Kidney epithelial cell (primary cell): Measurements from ENCODE around the gene ODR4. TPM values are rescaled to one million over a fixed set of nuclear protein-coding genes. Genes with fewer than 3 reads are reported as not detected.

Experiments
- DNase-seq: peaks from one replicate; pipeline ENCODE4 v3.0.0-alpha.2; 2010; ENCODE audit warnings: low read depth
- H3K27me3 ChIP-seq: 2 replicates; pipeline ENCODE4 v1.6.0; 2011; ENCODE audit warnings: low read length; ENCODE audit not compliant: control insufficient read depth, insufficient read depth
- H3K36me3 ChIP-seq: 2 replicates; pipeline ENCODE4 v1.5.1; 2011; ENCODE audit warnings: low read length; ENCODE audit not compliant: control insufficient read depth, insufficient read depth
- H3K4me3 ChIP-seq: 2 replicates; pipeline ENCODE4 v1.5.1; 2011; ENCODE audit warnings: low read depth, mild to moderate bottlenecking, control low read depth, low read length
- CTCF ChIP-seq: IDR thresholded peaks from 2 replicates; pipeline ENCODE4 v1.5.1; 2011; ENCODE audit warnings: mild to moderate bottlenecking, moderate library complexity, low read length, control low read depth, inconsistent platforms; ENCODE audit not compliant: insufficient read depth, poor library complexity, severe bottlenecking
- total RNA-seq: library from RNA; depleted of rRNA; stranded (reverse); fragments of >200 nt; gene quantifications from 2 replicates; pipeline ENCODE4 v1.2.3, GENCODE V29; 2015

ODR4 gene
- total RNA-seq, 1 donor from 2014 or later: 13.2 TPM

- Histone ChIP-seq H3K4me3 (no peak overlapping the region), H3K36me3 (no peaks in the 10 kb centered on the region), H3K27me3 (no peaks in the 10 kb centered on the region)
- TF ChIP-seq CTCF: no peak
- DNase-seq: no peak
Observed at GRCh38 chr1:186429017-186429416, 53.4 kb downstream of the ODR4 start.

DNA sequence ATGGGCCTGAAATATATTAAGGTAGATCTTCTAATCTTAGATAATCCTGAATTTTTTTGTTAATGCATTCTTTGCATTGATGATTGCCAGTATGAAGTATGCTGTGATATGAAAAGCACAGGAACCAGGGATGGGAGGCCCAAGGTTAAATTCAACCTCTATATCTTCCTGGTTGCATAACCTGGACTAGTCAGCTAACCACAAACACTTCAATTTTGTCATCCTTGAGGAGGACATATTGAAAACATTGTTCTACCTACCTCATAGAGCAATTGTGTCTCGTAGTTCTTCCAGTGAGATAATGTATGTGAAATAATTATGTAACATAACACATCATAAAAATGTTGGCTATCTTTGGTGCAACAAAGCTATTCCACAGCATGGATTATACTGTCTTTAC is 59.7 kb downstream of the ODR4 start:
- no peak for DNase-seq
- no peaks in the 10 kb centered on the region for H3K27me3 ChIP-seq
- no peaks in the 10 kb centered on the region for H3K36me3 ChIP-seq
- no peak overlapping the region for H3K4me3 ChIP-seq
- no peak for TF ChIP-seq CTCF

DNA sequence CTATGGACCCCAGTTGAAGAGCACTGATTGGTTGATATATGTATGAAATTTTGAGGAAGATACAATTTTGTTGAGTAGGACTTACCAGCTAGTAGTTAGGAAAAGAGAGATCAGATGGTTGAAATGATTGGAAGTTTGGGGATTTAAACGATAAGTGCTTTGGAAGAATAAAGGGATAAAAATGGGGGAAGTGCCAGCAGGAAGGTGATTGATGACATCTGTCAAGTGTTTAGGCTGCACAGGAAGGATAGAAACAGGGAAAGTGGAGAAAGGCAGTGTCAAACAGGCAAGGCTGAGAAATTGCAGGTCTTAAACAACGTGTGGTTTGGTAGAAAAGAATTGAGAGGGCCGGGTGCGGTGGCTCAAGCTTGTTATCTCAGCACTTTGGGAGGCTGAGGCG is 62.9 kb downstream of the ODR4 start:
- Histone ChIP-seq H3K36me3 (no peaks in the 10 kb centered on the region), H3K27me3 (no peaks in the 10 kb centered on the region), H3K4me3 (no peak overlapping the region)
- no peak for TF ChIP-seq CTCF
- DNase-seq: no peak

DNA sequence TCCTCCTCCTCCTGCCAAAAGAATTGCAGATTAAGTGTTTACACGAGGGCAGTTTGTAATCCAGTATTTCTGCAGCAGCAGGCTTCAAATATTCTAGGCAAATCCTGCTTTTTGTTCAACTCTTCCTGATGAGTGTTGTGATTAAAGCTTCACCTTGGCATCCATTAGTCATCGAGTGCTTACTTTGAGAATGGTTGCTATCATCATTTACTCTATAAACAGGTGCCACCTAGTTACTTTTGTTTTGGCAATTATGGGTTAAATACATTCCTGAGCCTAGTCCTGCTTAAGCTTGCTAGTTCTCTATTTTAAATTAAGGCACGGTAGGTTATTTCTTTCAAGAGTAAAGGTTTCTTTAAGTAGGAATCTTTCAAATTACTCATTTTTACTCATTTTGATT is 64.9 kb downstream of the ODR4 start:
- no peak for TF ChIP-seq CTCF
- Histone ChIP-seq H3K36me3 (no peaks in the 10 kb centered on the region), H3K4me3 (no peak overlapping the region), H3K27me3 (no peaks in the 10 kb centered on the region)
- peak; percentile 32 for DNase-seq

DNA sequence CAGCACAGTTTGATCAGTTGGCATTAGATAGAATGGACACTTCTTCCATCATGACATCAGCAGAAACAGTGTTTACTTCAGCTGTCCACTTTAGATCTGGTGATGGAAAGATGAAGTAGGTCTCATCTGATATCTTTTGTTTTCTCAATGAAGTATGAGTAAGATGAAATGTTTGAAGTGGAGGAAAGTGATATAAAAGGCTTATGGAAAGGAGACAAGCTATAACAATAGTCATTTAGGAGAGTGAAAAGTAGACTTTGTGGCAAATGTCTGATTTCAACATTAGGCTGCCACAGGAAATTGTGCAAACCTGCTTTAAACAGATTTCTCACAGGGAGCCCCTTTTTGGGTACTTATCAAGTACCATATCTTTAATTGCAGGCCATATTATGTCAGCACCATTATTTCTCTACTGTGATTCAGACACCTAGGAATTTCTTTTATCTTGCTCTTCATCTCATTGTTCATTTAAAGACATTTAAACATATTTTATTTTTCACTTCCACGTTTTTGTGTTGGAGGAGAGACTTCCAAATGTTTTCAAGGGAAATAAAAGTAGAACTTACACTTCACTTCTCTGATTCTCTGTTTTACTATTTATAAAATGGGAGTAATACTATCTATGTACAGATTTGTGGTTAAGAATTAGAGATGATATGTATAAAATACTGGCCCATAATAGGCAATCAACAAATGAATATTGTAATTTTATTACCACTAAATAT is 67.2 kb downstream of the ODR4 start:
- Histone ChIP-seq H3K4me3 (no peak overlapping the region), H3K27me3 (no peaks in the 10 kb centered on the region), H3K36me3 (no peaks in the 10 kb centered on the region)
- TF ChIP-seq CTCF: no peak
- no peak for DNase-seq

- TF ChIP-seq CTCF: no peak
- no peaks in the 10 kb centered on the region for H3K27me3 ChIP-seq
- H3K36me3 ChIP-seq: no peaks in the 10 kb centered on the region
- no peak overlapping the region for H3K4me3 ChIP-seq
- no peak for DNase-seq
Observed at GRCh38 chr1:186443638-186444037, 68.0 kb downstream of the ODR4 start.
